ENCODE measurements around the gene ESPNL. TPM values are rescaled to one million over a fixed set of nuclear protein-coding genes. Genes with fewer than 3 reads are reported as not detected.

ESPNL gene
- polyA plus RNA-seq, 1 donor (not counting 4 experiments of a cell fraction or from before 2014, with no cell fraction given), result 0.16 TPM

GRCh38 chr2:238174701-238175100, 74.6 kb downstream of the ESPNL start:
- Histone ChIP-seq H3K27ac (ENCODE audit: control insufficient read depth, insufficient read depth, low read length) (peak overlapping the region; percentile 8), H2AFZ (ENCODE audit: control insufficient read depth, low read length) (no peak overlapping the region), H3K4me1 (ENCODE audit: control insufficient read depth, extremely low read depth, insufficient read depth, low read length) (peaks cover 26% of the 10 kb centered on the region), H3K4me3 (ENCODE audit: control insufficient read depth in 2 of 3, extremely low read depth in 1 of 3, insufficient read depth in 2 of 3, low read depth in 1 of 3, low read length in 3 of 3) (no peak overlapping the region), H4K20me1 (ENCODE audit: control insufficient read depth, extremely low read depth, insufficient read depth, low read length) (no peaks in the 10 kb centered on the region), H3K27me3 (ENCODE audit: control insufficient read depth, extremely low read depth, insufficient read depth, low read length) (no peaks in the 10 kb centered on the region), H3K4me2 (ENCODE audit: control insufficient read depth, extremely low read depth, insufficient read depth, low read depth, low read length) (no peak overlapping the region), H3K36me3 (ENCODE audit: control insufficient read depth in 2 of 2, extremely low read depth in 1 of 2, insufficient read depth in 2 of 2, low read length in 2 of 2) (peaks cover 33 to 55% of the 10 kb centered on the region in 2 experiments), H3K79me2 (ENCODE audit: control insufficient read depth, insufficient read depth, low read length) (no peaks in the 10 kb centered on the region), H3K9ac (ENCODE audit: control insufficient read depth, extremely low read depth, insufficient read depth, low read length) (no peak overlapping the region), H3K9me1 (ENCODE audit: control insufficient read depth, extremely low read depth, insufficient read depth, low read length) (no peaks in the 10 kb centered on the region), H3K9me3 (ENCODE audit: control insufficient read depth, low read depth, low read length) (no peaks in the 10 kb centered on the region)
- DNase-seq (ENCODE audit: low read depth, low spot score) (no peak), FAIRE-seq (no peak)
- TF ChIP-seq, protein P1, sequence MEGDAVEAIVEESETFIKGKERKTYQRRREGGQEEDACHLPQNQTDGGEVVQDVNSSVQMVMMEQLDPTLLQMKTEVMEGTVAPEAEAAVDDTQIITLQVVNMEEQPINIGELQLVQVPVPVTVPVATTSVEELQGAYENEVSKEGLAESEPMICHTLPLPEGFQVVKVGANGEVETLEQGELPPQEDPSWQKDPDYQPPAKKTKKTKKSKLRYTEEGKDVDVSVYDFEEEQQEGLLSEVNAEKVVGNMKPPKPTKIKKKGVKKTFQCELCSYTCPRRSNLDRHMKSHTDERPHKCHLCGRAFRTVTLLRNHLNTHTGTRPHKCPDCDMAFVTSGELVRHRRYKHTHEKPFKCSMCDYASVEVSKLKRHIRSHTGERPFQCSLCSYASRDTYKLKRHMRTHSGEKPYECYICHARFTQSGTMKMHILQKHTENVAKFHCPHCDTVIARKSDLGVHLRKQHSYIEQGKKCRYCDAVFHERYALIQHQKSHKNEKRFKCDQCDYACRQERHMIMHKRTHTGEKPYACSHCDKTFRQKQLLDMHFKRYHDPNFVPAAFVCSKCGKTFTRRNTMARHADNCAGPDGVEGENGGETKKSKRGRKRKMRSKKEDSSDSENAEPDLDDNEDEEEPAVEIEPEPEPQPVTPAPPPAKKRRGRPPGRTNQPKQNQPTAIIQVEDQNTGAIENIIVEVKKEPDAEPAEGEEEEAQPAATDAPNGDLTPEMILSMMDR (optimal IDR thresholded peaks at IDR 0.05 in 1 of 3, IDR thresholded peaks at IDR 0.05 in 1 of 3, conservative IDR thresholded peaks at IDR 0.05 in 1 of 3; ENCODE audit: extremely low read depth in 1 of 3, insufficient read depth in 2 of 3, low read length in 3 of 3), result no peak
- no peak for TF ChIP-seq EZH2 (IDR thresholded peaks at IDR 0.05; ENCODE audit: low read length)
- dilution Hi-C loops (cut with MboI; ENCODE audit: extremely low pct_ligation_motif_present, low sequenced_read_pairs), result no loop called here

DNA sequence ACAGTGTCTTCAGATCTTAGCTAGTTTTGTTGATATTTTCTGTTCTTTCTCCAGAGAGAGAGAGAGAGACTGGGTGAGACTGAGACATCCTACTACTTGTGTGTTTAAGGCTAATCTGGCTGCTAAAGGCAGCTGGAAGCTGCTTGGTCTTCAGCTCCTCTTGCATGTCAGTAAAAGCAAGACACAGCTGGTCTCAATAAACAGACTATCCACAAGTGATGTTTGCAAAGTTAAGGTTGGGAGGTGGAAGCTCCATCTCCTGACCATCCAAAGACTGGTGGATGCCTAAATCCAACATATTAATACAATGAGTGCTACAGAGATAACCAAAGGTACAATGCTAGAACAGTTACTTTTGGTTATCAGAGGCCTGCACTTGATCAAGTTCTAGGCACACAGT, 76.5 kb downstream of the ESPNL start:
- H3K36me3 ChIP-seq (ENCODE audit: control insufficient read depth in 2 of 2, extremely low read depth in 1 of 2, insufficient read depth in 2 of 2, low read length in 2 of 2), result peaks cover 36 to 53% of the 10 kb centered on the region in 2 experiments
- no peak overlapping the region for H3K9ac ChIP-seq (ENCODE audit: control insufficient read depth, extremely low read depth, insufficient read depth, low read length)
- H3K4me2 ChIP-seq (ENCODE audit: control insufficient read depth, extremely low read depth, insufficient read depth, low read depth, low read length), result no peak overlapping the region
- no peak overlapping the region for H2AFZ ChIP-seq (ENCODE audit: control insufficient read depth, low read length)
- no peaks in the 10 kb centered on the region for H3K79me2 ChIP-seq (ENCODE audit: control insufficient read depth, insufficient read depth, low read length)
- no peaks in the 10 kb centered on the region for H3K9me1 ChIP-seq (ENCODE audit: control insufficient read depth, extremely low read depth, insufficient read depth, low read length)
- TF ChIP-seq EZH2 (IDR thresholded peaks at IDR 0.05; ENCODE audit: low read length), result no peak
- TF ChIP-seq, protein P1 (optimal IDR thresholded peaks at IDR 0.05 in 1 of 3, IDR thresholded peaks at IDR 0.05 in 1 of 3, conservative IDR thresholded peaks at IDR 0.05 in 1 of 3; ENCODE audit: extremely low read depth in 1 of 3, insufficient read depth in 2 of 3, low read length in 3 of 3), result no peak
- H3K4me3 ChIP-seq (ENCODE audit: control insufficient read depth in 2 of 3, extremely low read depth in 1 of 3, insufficient read depth in 2 of 3, low read depth in 1 of 3, low read length in 3 of 3), result no peak overlapping the region
- H3K9me3 ChIP-seq (ENCODE audit: control insufficient read depth, low read depth, low read length), result no peaks in the 10 kb centered on the region
- dilution Hi-C loops (cut with MboI; ENCODE audit: extremely low pct_ligation_motif_present, low sequenced_read_pairs), result no loop called here
- DNase-seq (ENCODE audit: low read depth, low spot score), result no peak
- no peaks in the 10 kb centered on the region for H4K20me1 ChIP-seq (ENCODE audit: control insufficient read depth, extremely low read depth, insufficient read depth, low read length)
- H3K27ac ChIP-seq (ENCODE audit: control insufficient read depth, insufficient read depth, low read length), result no peak overlapping the region
- H3K27me3 ChIP-seq (ENCODE audit: control insufficient read depth, extremely low read depth, insufficient read depth, low read length), result no peaks in the 10 kb centered on the region
- H3K4me1 ChIP-seq (ENCODE audit: control insufficient read depth, extremely low read depth, insufficient read depth, low read length), result peaks cover 11% of the 10 kb centered on the region
- no peak for FAIRE-seq
